ENCODE results near the gene UBE2H. TPM values are rescaled to one million over a fixed set of nuclear protein-coding genes. Genes with fewer than 3 reads are reported as not detected.

UBE2H gene
- total RNA-seq, 6 donors from 2014 or later = 60.5 to 138 (median 65.4) TPM

DNA sequence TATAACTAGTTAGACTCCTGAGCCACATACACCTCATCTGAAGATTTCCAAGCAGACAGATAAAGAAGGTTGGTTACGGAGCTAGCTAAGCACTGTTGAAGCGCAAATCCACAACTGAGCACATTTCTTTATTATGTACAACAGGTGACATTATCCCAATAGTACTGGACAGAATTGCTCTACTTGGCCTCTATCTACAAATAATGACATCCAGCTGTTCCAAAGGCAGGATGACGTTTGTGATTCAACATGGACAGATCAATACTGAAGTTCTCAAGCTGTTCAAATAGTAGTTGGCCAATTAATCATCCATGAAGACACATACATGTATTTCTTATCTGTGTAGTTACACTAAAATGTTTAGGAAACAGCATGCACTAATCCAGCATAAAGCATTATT lies 101.0 kb downstream of the UBE2H start:
- H3K36me3 ChIP-seq = no peaks in the 10 kb centered on the region
- no peaks in the 10 kb centered on the region for H3K9me3 ChIP-seq
- H3K4me3 ChIP-seq = no peak overlapping the region
- no peaks in the 10 kb centered on the region for H3K27me3 ChIP-seq
- H3K27ac ChIP-seq = no peak overlapping the region
- TF ChIP-seq EP300 (IDR thresholded peaks at IDR 0.05) (no peak), POLR2AphosphoS5 (IDR thresholded peaks at IDR 0.05) (no peak), POLR2A (IDR thresholded peaks at IDR 0.05) (no peak)
- TF ChIP-seq, protein P1, sequence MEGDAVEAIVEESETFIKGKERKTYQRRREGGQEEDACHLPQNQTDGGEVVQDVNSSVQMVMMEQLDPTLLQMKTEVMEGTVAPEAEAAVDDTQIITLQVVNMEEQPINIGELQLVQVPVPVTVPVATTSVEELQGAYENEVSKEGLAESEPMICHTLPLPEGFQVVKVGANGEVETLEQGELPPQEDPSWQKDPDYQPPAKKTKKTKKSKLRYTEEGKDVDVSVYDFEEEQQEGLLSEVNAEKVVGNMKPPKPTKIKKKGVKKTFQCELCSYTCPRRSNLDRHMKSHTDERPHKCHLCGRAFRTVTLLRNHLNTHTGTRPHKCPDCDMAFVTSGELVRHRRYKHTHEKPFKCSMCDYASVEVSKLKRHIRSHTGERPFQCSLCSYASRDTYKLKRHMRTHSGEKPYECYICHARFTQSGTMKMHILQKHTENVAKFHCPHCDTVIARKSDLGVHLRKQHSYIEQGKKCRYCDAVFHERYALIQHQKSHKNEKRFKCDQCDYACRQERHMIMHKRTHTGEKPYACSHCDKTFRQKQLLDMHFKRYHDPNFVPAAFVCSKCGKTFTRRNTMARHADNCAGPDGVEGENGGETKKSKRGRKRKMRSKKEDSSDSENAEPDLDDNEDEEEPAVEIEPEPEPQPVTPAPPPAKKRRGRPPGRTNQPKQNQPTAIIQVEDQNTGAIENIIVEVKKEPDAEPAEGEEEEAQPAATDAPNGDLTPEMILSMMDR (IDR thresholded peaks at IDR 0.05) = no peak
- H3K4me1 ChIP-seq = peaks cover 27 to 42% (median 32%) of the 10 kb centered on the region in 4 donors
- DNase-seq (no peak), ATAC-seq (ENCODE audit: low FRiP score in 2 of 2) (no peak)
- WGBS, 2 donors = 88 to 92% methylated on average over 3 of the region's 3 CpGs

DNA sequence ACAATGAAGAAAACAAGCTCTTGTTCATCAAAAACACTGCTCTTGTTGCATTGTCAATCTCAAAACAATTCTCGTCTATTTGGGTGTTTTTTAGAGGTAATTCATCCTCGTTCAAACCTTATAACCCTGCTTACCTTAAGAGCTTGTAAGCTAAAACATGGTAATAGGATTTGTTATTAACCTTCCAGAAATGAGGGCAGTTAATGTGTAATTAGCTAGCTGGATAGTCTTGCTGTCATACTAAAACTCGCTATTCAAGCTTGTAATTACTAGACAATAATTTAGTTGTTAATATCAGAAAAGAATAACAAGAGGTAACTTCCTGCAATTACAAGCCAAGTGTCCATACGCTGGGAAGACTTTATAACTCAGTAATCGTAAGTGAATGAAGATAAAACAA lies 101.6 kb downstream of the UBE2H start:
- 80 to 84% methylated on average over 5 of the region's 5 CpGs for WGBS, 2 donors
- H3K9me3 ChIP-seq = no peaks in the 10 kb centered on the region
- ATAC-seq (ENCODE audit: low FRiP score in 2 of 2) (no peak), DNase-seq (no peak)
- H3K4me1 ChIP-seq = peaks cover 29 to 45% (median 34%) of the 10 kb centered on the region in 4 donors
- H3K4me3 ChIP-seq = no peak overlapping the region
- H3K36me3 ChIP-seq = no peaks in the 10 kb centered on the region
- no peak for TF ChIP-seq EP300 (IDR thresholded peaks at IDR 0.05)
- no peak for TF ChIP-seq POLR2AphosphoS5 (IDR thresholded peaks at IDR 0.05)
- TF ChIP-seq, protein P1 (IDR thresholded peaks at IDR 0.05) = no peak
- TF ChIP-seq POLR2A (IDR thresholded peaks at IDR 0.05) = no peak
- H3K27me3 ChIP-seq = no peaks in the 10 kb centered on the region
- no peak overlapping the region for H3K27ac ChIP-seq

- Histone ChIP-seq H3K27me3 (no peaks in the 10 kb centered on the region), H3K4me1 (peaks cover 14 to 52% (median 29%) of the 10 kb centered on the region in 4 donors), H3K27ac (no peak overlapping the region), H3K9me3 (no peaks in the 10 kb centered on the region), H3K36me3 (no peaks in the 10 kb centered on the region), H3K4me3 (no peak overlapping the region)
- 92 to 98% methylated on average over 2 of the region's 2 CpGs for WGBS, 2 donors
- no peak for TF ChIP-seq POLR2A (IDR thresholded peaks at IDR 0.05)
- no peak for TF ChIP-seq EP300 (IDR thresholded peaks at IDR 0.05)
- TF ChIP-seq, protein P1 (IDR thresholded peaks at IDR 0.05) = no peak
- TF ChIP-seq POLR2AphosphoS5 (IDR thresholded peaks at IDR 0.05) = no peak
- DNase-seq (no peak), ATAC-seq (ENCODE audit: low FRiP score in 2 of 2) (no peak)
These were observed 104.3 kb downstream of the UBE2H start for GRCh38 chr7:129848436-129848835.

DNA sequence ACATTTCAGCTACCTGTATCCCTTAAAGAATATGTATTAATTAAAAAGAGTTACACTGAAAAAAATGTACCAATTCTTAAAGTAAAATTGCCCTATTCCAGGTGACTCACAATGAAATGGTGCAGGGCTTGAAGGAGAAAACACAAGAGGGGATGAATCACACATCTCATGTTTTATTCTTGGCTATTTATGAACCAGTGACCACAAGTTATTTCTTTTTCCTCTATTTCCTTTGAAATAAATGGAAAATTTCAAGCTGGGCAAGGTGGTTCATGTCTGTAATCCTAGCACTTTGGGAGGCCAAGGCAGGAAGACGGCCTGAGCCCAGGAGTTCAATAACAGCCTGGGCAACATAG lies 106.8 kb downstream of the UBE2H start:
- ATAC-seq (ENCODE audit: low FRiP score in 2 of 2) (peak in 1 of 2 donors; percentile 62), DNase-seq (no peak)
- Histone ChIP-seq H3K36me3 (no peaks in the 10 kb centered on the region), H3K27ac (peak overlapping the region in 3 of 4 donors; percentile 21 to 65 (median 49)), H3K27me3 (no peaks in the 10 kb centered on the region), H3K9me3 (no peaks in the 10 kb centered on the region), H3K4me1 (peaks cover 11 to 54% (median 23%) of the 10 kb centered on the region in 4 donors), H3K4me3 (no peak overlapping the region)
- 93 to 94% methylated on average over 1 of the region's 1 CpG for WGBS, 2 donors
- no peak for TF ChIP-seq EP300 (IDR thresholded peaks at IDR 0.05)

GRCh38 chr7:129845178-129845971 lies 107.4 kb downstream of the UBE2H start:
- H3K27me3 ChIP-seq = no peaks in the 10 kb centered on the region
- DNase-seq = no peak
- no peaks in the 10 kb centered on the region for H3K9me3 ChIP-seq
- no peak for TF ChIP-seq EP300 (IDR thresholded peaks at IDR 0.05)
- TF ChIP-seq, protein P1 (IDR thresholded peaks at IDR 0.05) = no peak
- no peak for TF ChIP-seq POLR2A (IDR thresholded peaks at IDR 0.05)
- no peak for TF ChIP-seq POLR2AphosphoS5 (IDR thresholded peaks at IDR 0.05)
- peak in 1 of 2 donors; percentile 37 for ATAC-seq (ENCODE audit: low FRiP score in 2 of 2)
- H3K4me1 ChIP-seq = peaks cover 11 to 60% (median 26%) of the 10 kb centered on the region in 4 donors
- peak overlapping the region; percentile 12 to 65 (median 35) for H3K27ac ChIP-seq
- no peak overlapping the region for H3K4me3 ChIP-seq
- WGBS, 2 donors = 89 to 91% methylated on average over 3 of the region's 3 CpGs
- H3K36me3 ChIP-seq = no peaks in the 10 kb centered on the region

All from upper lobe of left lung (tissue), 6 donors.